ENCODE data around the gene MTA1. TPM values are rescaled to one million over a fixed set of nuclear protein-coding genes. Genes with fewer than 3 reads are reported as not detected.

Gene MTA1
- polyA plus RNA-seq, 2 of the 4 experiments (the other 2 are of a cell fraction): 46.8 to 86.7 TPM

GRCh38 chr14:105421723-105422615 lies 2.3 kb downstream of the MTA1 start (continued):
- no peak for TF ChIP-seq RNF2 (IDR thresholded peaks at IDR 0.05; ENCODE audit: borderline replicate concordance, low read depth)

GRCh38 chr14:105422695-105423487 lies 3.3 kb downstream of the MTA1 start:
- ATAC-seq (no peak), DNase-seq (ENCODE audit: low read depth in 1 of 2, low spot score in 1 of 2) (no peak), FAIRE-seq (no peak)
- WGBS (ENCODE audit: missing lambda C conversion rate): 87% methylated on average over 21 of the region's 21 CpGs
- Histone ChIP-seq H3K9me3 (no peaks in the 10 kb centered on the region), H3K27ac (0 out of 6 replicates have a peak overlapping the region, but pooled peaks of 1 of the 2 experiments have one; percentile 10), H3K4me3 (no peak overlapping the region), H3K4me1 (peaks cover 19% of the 10 kb centered on the region; the same call in 2 of the 3 replicates), H3K4me2 (no peak overlapping the region)
- ChIA-PET POLR2A (interaction anchor here (1.0 kb wide), 1 partner anchor 67 kb away, joined by 4 read pairs; no protein-coding TSS in a partner anchor), CTCF (interaction anchor here (0.7 to 3.1 kb wide), 3 partner anchors 35 to 67 kb away, joined by 3 to 9 read pairs (median 3); no protein-coding TSS in a partner anchor)
- TF ChIP-seq RCOR1 (IDR thresholded peaks at IDR 0.05; ENCODE audit: low read depth, low read length): no peak
- no peak for TF ChIP-seq ZNF302 (CRISPR knock-in tag; IDR thresholded peaks at IDR 0.05)
- TF ChIP-seq NFE2L2 (conservative IDR thresholded peaks at IDR 0.05; ENCODE audit: low read length): no peak
- TF ChIP-seq E2F6 (IDR thresholded peaks at IDR 0.05; ENCODE audit: borderline replicate concordance, low read depth): no peak
- TF ChIP-seq MAFK (IDR thresholded peaks at IDR 0.05; ENCODE audit: partially characterized antibody): no peak
- TF ChIP-seq HOXB5 (CRISPR knock-in tag; IDR thresholded peaks at IDR 0.05): no peak
- no peak for TF ChIP-seq PBX3 (IDR thresholded peaks at IDR 0.05)
- TF ChIP-seq ESRRA (IDR thresholded peaks at IDR 0.05; ENCODE audit: borderline replicate concordance, low read length): no peak
- TF ChIP-seq HOXB13 (CRISPR knock-in tag; IDR thresholded peaks at IDR 0.05; ENCODE audit: low read depth): no peak
- no peak for TF ChIP-seq GATA3 (IDR thresholded peaks at IDR 0.05; ENCODE audit: borderline replicate concordance)

GRCh38 chr14:105423488-105424195 lies 4.0 kb downstream of the MTA1 start:
- ATAC-seq (no peak), DNase-seq (ENCODE audit: low read depth in 1 of 2, low spot score in 1 of 2) (no peak), FAIRE-seq (no peak)
- Histone ChIP-seq H3K4me3 (no peak overlapping the region), H3K4me2 (no peak overlapping the region), H3K9me3 (no peaks in the 10 kb centered on the region), H3K27ac (no peak overlapping the region), H3K4me1 (peaks cover 18% of the 10 kb centered on the region; the same call in 2 of the 3 replicates)
- POLR2A ChIA-PET: interaction anchor here (1.0 kb wide), 1 partner anchor 66 kb away, joined by 4 read pairs; no protein-coding TSS in a partner anchor
- CTCF ChIA-PET: interaction anchor here (1.2 to 1.3 kb wide), 2 partner anchors 57 to 58 kb away, joined by 3 to 5 read pairs; no protein-coding TSS in a partner anchor
- TF ChIP-seq EHF (CRISPR knock-in tag; IDR thresholded peaks at IDR 0.05) (no peak), JUN (IDR thresholded peaks at IDR 0.05) (no peak), CTCF (IDR thresholded peaks at IDR 0.05) (no peak), RAD21 (conservative IDR thresholded peaks at IDR 0.05 in 1 of 2, IDR thresholded peaks at IDR 0.05 in 1 of 2) (no peak), POLR2AphosphoS2 (conservative IDR thresholded peaks at IDR 0.05; ENCODE audit: low read length) (no peak), CHD2 (IDR thresholded peaks at IDR 0.05; ENCODE audit: low read length, partially characterized antibody) (no peak), ELK1 (IDR thresholded peaks at IDR 0.05; ENCODE audit: low read depth, low read length) (no peak), PHF8 (IDR thresholded peaks at IDR 0.05; ENCODE audit: borderline replicate concordance, low read depth) (no peak), KDM1A (IDR thresholded peaks at IDR 0.05; ENCODE audit: low read depth) (no peak), ZFP36 (IDR thresholded peaks at IDR 0.05; ENCODE audit: borderline replicate concordance, partially characterized antibody) (no peak)
- 96% methylated on average over 21 of the region's 21 CpGs for WGBS (ENCODE audit: missing lambda C conversion rate)
